Measurements from ENCODE around the gene IRS2.

GRCh38 chr13:109767023-109767422 is 19.4 kb downstream of the IRS2 start:
- TF ChIP-seq, protein P1, sequence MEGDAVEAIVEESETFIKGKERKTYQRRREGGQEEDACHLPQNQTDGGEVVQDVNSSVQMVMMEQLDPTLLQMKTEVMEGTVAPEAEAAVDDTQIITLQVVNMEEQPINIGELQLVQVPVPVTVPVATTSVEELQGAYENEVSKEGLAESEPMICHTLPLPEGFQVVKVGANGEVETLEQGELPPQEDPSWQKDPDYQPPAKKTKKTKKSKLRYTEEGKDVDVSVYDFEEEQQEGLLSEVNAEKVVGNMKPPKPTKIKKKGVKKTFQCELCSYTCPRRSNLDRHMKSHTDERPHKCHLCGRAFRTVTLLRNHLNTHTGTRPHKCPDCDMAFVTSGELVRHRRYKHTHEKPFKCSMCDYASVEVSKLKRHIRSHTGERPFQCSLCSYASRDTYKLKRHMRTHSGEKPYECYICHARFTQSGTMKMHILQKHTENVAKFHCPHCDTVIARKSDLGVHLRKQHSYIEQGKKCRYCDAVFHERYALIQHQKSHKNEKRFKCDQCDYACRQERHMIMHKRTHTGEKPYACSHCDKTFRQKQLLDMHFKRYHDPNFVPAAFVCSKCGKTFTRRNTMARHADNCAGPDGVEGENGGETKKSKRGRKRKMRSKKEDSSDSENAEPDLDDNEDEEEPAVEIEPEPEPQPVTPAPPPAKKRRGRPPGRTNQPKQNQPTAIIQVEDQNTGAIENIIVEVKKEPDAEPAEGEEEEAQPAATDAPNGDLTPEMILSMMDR (IDR thresholded peaks at IDR 0.05; ENCODE audit: insufficient read depth, low read length, poor library complexity, severe bottlenecking), result no peak
- no peak for TF ChIP-seq EZH2phosphoT487 (conservative IDR thresholded peaks at IDR 0.05; ENCODE audit: low read length)
